Upper lobe of left lung (tissue), 6 donors: ENCODE measurements around the gene SLC39A2. TPM values are rescaled to one million over a fixed set of nuclear protein-coding genes. Genes with fewer than 3 reads are reported as not detected.
"Not testable (repeated sequence)": the region's sequence is repeated elsewhere in the genome, so short reads cannot be mapped to it uniquely, and the experiment has no call there.

Experiments used
- ATAC-seq, 2 donors: fragments of 200-7000 bp; cut with Tn5 transposase; one replicate each; pipeline ENCODE4 v1.9.1; 2022; ENCODE audit warnings: mild to moderate bottlenecking in 2 of 2, moderate library complexity in 2 of 2; ENCODE audit not compliant: low FRiP score in 2 of 2
- DNase-seq, 2 donors: peaks; one replicate each; pipeline ENCODE4 v3.0.0-alpha.2; 2019 to 2020
- H3K27ac ChIP-seq, 4 donors: fragments of 200-600 bp; sonication (generic); one replicate each; pipeline ENCODE4 v1.5.1; 2016 to 2019
- H3K27me3 ChIP-seq, 4 donors: fragments of 200-600 bp; sonication (generic); one replicate each; pipeline ENCODE4 v1.5.1; 2017 to 2019
- H3K36me3 ChIP-seq, 4 donors: fragments of 200-600 bp; sonication (generic); one replicate each; pipeline ENCODE4 v1.5.1; 2016 to 2019
- H3K4me1 ChIP-seq, 4 donors: fragments of 200-600 bp; sonication (generic); one replicate each; pipeline ENCODE4 v1.5.1; 2018 to 2019
- H3K4me3 ChIP-seq, 4 donors: fragments of 200-600 bp; sonication (generic); one replicate each; pipeline ENCODE4 v1.5.1; 2017 to 2019; ENCODE audit warnings: mild to moderate bottlenecking in 2 of 4, moderate library complexity in 1 of 4
- H3K9me3 ChIP-seq, 4 donors: fragments of 200-600 bp; sonication (generic); one replicate each; pipeline ENCODE4 v1.5.1; 2018 to 2019
- CTCF ChIP-seq, 6 experiments: fragments of 450-650 bp in 4 of 6; fragments of 200-600 bp in 2 of 6; sonication (generic) in 2 of 6; IDR thresholded peaks; one replicate each; pipeline ENCODE4 v1.5.1; 2016 to 2019; ENCODE audit warnings: antibody characterized with exemption in 6 of 6
- EP300 ChIP-seq, 4 donors: sonication (generic); formaldehyde crosslinking; IDR thresholded peaks; one replicate each; pipeline ENCODE4 v1.5.1; 2017; ENCODE audit warnings: antibody characterized with exemption in 4 of 4, control low read depth in 2 of 4
- POLR2A ChIP-seq, 4 donors: fragments of 450-650 bp; IDR thresholded peaks; one replicate each; pipeline ENCODE4 v1.5.1; 2016 to 2017; ENCODE audit warnings: antibody characterized with exemption in 4 of 4, mild to moderate bottlenecking in 2 of 4
- POLR2AphosphoS5 ChIP-seq, 2 donors: sonication (generic); formaldehyde crosslinking; IDR thresholded peaks; one replicate each; pipeline ENCODE4 v1.5.1; 2017; ENCODE audit warnings: antibody characterized with exemption in 2 of 2
- WGBS, 2 donors: methylation state at CpG; one replicate each; pipeline ENCODE4 v1.1.5; 2017 to 2018; 5-methylcytosine and 5-hydroxymethylcytosine counted together
- total RNA-seq, 6 donors: library from RNA; depleted of rRNA in 4 of 6; stranded (reverse); fragments of >200 nt in 4 of 6; gene quantifications; one replicate each; pipeline versions ENCODE4 v1.1.0 to v1.2.1, GENCODE V29; 2016 to 2021
- donor health status: DM: no; HTN: no; CAD: no; lungs with moderate emphysema.
- donor health status: DM: no; HTN: yes; CAD: no; lungs with severe emphysema.

SLC39A2 gene
- total RNA-seq, 6 donors from 2014 or later, result 0.30 TPM; not detected in 5

GRCh38 chr14:20978687-20979086 is 20.4 kb upstream of the SLC39A2 start:
- ATAC-seq (no peak), DNase-seq (no peak)
- WGBS, 2 donors, result 56 to 67% methylated on average over 1 of the region's 1 CpG
- no peaks in the 10 kb centered on the region for H3K4me1 ChIP-seq
- H3K27me3 ChIP-seq, result no peaks in the 10 kb centered on the region
- H3K9me3 ChIP-seq, result no peaks in the 10 kb centered on the region
- no peak overlapping the region for H3K27ac ChIP-seq
- H3K4me3 ChIP-seq, result no peak overlapping the region
- no peak for TF ChIP-seq POLR2AphosphoS5 (IDR thresholded peaks at IDR 0.05)
- TF ChIP-seq EP300 (IDR thresholded peaks at IDR 0.05), result no peak
- TF ChIP-seq CTCF (IDR thresholded peaks at IDR 0.05), result no peak
- TF ChIP-seq POLR2A (IDR thresholded peaks at IDR 0.05), result no peak
- H3K36me3 ChIP-seq, result no peaks in the 10 kb centered on the region

GRCh38 chr14:20980906-20981305 is 18.2 kb upstream of the SLC39A2 start:
- Histone ChIP-seq H3K27ac (no peak overlapping the region), H3K4me3 (no peak overlapping the region), H3K36me3 (no peaks in the 10 kb centered on the region), H3K9me3 (no peaks in the 10 kb centered on the region), H3K27me3 (no peaks in the 10 kb centered on the region), H3K4me1 (no peaks in the 10 kb centered on the region)
- ATAC-seq, result no peak
- DNase-seq, result no peak
- TF ChIP-seq CTCF (IDR thresholded peaks at IDR 0.05) (no peak), EP300 (IDR thresholded peaks at IDR 0.05) (no peak), POLR2AphosphoS5 (IDR thresholded peaks at IDR 0.05) (no peak), POLR2A (IDR thresholded peaks at IDR 0.05) (no peak)
- 76 to 85% methylated on average over 1 of the region's 1 CpG for WGBS, 2 donors

- Histone ChIP-seq H3K36me3 (no peaks in the 10 kb centered on the region), H3K27me3 (no peaks in the 10 kb centered on the region), H3K27ac (no peak overlapping the region), H3K4me3 (no peak overlapping the region), H3K9me3 (no peaks in the 10 kb centered on the region), H3K4me1 (peaks cover 0 to 5% (median 0%) of the 10 kb centered on the region in 4 donors)
- no peak for TF ChIP-seq EP300 (IDR thresholded peaks at IDR 0.05)
- TF ChIP-seq POLR2AphosphoS5 (IDR thresholded peaks at IDR 0.05), result no peak
- no peak for TF ChIP-seq POLR2A (IDR thresholded peaks at IDR 0.05)
- TF ChIP-seq CTCF (IDR thresholded peaks at IDR 0.05), result no peak
- ATAC-seq (no peak), DNase-seq (no peak)
- 75 to 83% methylated on average over 2 of the region's 2 CpGs for WGBS, 2 donors
Observed at GRCh38 chr14:20982646-20983369, 16.3 kb upstream of the SLC39A2 start.

DNA sequence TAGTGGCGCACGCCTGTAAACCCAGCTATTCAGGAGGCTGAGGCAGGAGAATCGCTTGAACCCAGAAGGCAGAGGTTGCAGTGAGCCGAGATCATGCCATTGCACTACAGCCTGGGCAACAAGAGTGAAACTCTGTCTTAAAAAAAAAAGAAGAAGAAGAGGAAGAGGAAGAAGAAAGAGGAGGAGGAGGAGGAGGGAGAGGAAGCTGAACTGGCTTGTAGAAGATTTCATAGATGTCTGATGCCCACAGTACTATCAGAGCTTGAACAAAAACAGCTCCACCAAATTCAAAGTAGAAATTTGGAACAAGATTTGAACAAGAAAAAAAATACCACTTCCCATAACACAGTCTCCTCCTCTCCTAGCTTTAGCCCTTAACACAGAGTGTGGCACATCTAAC is 13.4 kb upstream of the SLC39A2 start:
- H3K9me3 ChIP-seq, result not testable (repeated sequence)

DNA sequence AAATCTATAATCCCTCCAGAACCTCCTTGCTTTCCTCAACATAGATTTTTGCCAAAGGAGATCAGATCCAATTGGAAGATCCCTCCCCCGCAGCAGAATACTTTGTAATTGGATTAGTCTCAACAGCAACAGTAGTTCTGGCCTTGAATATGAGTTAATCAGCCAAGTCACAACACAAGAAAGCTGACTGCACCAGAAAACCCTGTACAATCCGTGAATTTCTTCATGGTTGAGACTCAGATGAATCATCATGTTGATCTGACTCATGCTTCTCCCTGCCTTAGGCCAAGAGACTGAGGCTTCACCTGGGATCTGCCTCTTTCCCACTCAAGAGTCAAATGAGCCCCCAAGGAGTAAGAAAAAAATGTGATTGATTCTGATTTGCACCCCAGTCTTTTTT is 12.3 kb upstream of the SLC39A2 start:
- no peaks in the 10 kb centered on the region for H3K9me3 ChIP-seq

More for the DNA sequence above, 13.4 kb upstream of the SLC39A2 start:
- DNase-seq, ATAC-seq, H3K4me3 ChIP-seq, H3K27me3 ChIP-seq, H3K27ac ChIP-seq, H3K36me3 ChIP-seq: not testable (repeated sequence)
- peaks cover 13 to 15% (median 14%) of the 10 kb centered on the region in 4 donors for H3K4me1 ChIP-seq
- WGBS, 2 donors, result 86 to 92% methylated on average over 4 of the region's 4 CpGs

More for the DNA sequence above, 12.3 kb upstream of the SLC39A2 start:
- peak in 1 of 2 donors; percentile 76 for ATAC-seq
- H3K4me3 ChIP-seq, result no peak overlapping the region
- no peak overlapping the region for H3K27ac ChIP-seq
- no peak for DNase-seq
- H3K4me1 ChIP-seq, result peaks cover 24 to 26% (median 26%) of the 10 kb centered on the region in 4 donors
- H3K36me3 ChIP-seq, result peaks cover 0 to 4% (median 2%) of the 10 kb centered on the region in 4 donors
- H3K27me3 ChIP-seq, result no peaks in the 10 kb centered on the region
- 47 to 56% methylated on average over 2 of the region's 2 CpGs for WGBS, 2 donors
- TF ChIP-seq EP300 (IDR thresholded peaks at IDR 0.05), result no peak
- TF ChIP-seq POLR2A (IDR thresholded peaks at IDR 0.05), result no peak
- no peak for TF ChIP-seq POLR2AphosphoS5 (IDR thresholded peaks at IDR 0.05)
- TF ChIP-seq CTCF (IDR thresholded peaks at IDR 0.05), result no peak
